ENCODE results near the gene GBX1.

Gene GBX1

DNA sequence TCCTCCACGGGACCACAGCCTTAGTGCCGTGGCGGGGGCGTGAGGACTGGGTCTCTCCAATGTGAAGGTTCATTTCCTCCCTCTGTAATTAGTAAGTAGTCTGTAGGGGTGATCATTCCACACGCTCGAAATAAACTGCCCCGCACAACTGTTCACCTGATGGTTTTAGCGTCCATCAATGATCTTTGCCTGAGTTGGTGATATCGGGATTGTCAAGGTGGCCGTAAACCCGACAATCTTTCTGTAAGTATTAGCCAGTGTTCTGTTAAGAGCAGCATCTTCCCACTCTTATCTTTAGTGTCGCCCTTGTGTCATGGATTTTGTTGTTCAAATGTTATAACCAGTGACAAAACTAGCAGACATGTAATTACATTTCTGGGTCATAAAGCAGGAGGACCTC is 63.5 kb downstream of the GBX1 start:
- H3K4me1 ChIP-seq (ENCODE audit: insufficient read depth, poor library complexity, severe bottlenecking), result no peaks in the 10 kb centered on the region
- no peaks in the 10 kb centered on the region; the same call in 1 of the 2 replicates for H3K36me3 ChIP-seq (ENCODE audit: low read depth)
- TF ChIP-seq CTCF (IDR thresholded peaks at IDR 0.05; ENCODE audit: poor library complexity, severe bottlenecking), result no peak
- no peak overlapping the region for H3K27ac ChIP-seq (ENCODE audit: poor library complexity, severe bottlenecking)
- no peak for ATAC-seq (ENCODE audit: low read depth)
- no peak for DNase-seq (ENCODE audit: low spot score)
- H3K4me3 ChIP-seq (ENCODE audit: severe bottlenecking), result no peak overlapping the region
- H3K27me3 ChIP-seq (ENCODE audit: insufficient read depth, poor library complexity, severe bottlenecking), result no peaks in the 10 kb centered on the region
- H3K9me3 ChIP-seq (ENCODE audit: severe bottlenecking), result no peaks in the 10 kb centered on the region

- no peak overlapping the region for H3K4me3 ChIP-seq (ENCODE audit: severe bottlenecking)
- TF ChIP-seq CTCF (IDR thresholded peaks at IDR 0.05; ENCODE audit: poor library complexity, severe bottlenecking), result no peak
- H3K27ac ChIP-seq (ENCODE audit: poor library complexity, severe bottlenecking), result no peak overlapping the region
- DNase-seq (ENCODE audit: low spot score) (no peak), ATAC-seq (ENCODE audit: low read depth) (no peak)
- no peaks in the 10 kb centered on the region for H3K27me3 ChIP-seq (ENCODE audit: insufficient read depth, poor library complexity, severe bottlenecking)
- no peaks in the 10 kb centered on the region; the same call in 1 of the 2 replicates for H3K36me3 ChIP-seq (ENCODE audit: low read depth)
- H3K9me3 ChIP-seq (ENCODE audit: severe bottlenecking), result no peaks in the 10 kb centered on the region
- no peaks in the 10 kb centered on the region for H3K4me1 ChIP-seq (ENCODE audit: insufficient read depth, poor library complexity, severe bottlenecking)
Observed at GRCh38 chr7:151102991-151103390, 64.5 kb downstream of the GBX1 start.

GRCh38 chr7:151101621-151102396 is 65.7 kb downstream of the GBX1 start:
- Histone ChIP-seq H3K9me3 (ENCODE audit: severe bottlenecking) (no peaks in the 10 kb centered on the region), H3K27ac (ENCODE audit: poor library complexity, severe bottlenecking) (no peak overlapping the region), H3K27me3 (ENCODE audit: insufficient read depth, poor library complexity, severe bottlenecking) (no peaks in the 10 kb centered on the region), H3K36me3 (ENCODE audit: low read depth) (peaks cover 5% of the 10 kb centered on the region; the same call in 1 of the 2 replicates), H3K4me3 (ENCODE audit: severe bottlenecking) (no peak overlapping the region), H3K4me1 (ENCODE audit: insufficient read depth, poor library complexity, severe bottlenecking) (no peaks in the 10 kb centered on the region)
- no peak for ATAC-seq (ENCODE audit: low read depth)
- no peak for TF ChIP-seq CTCF (IDR thresholded peaks at IDR 0.05; ENCODE audit: poor library complexity, severe bottlenecking)
- DNase-seq (ENCODE audit: low spot score), result no peak

DNA sequence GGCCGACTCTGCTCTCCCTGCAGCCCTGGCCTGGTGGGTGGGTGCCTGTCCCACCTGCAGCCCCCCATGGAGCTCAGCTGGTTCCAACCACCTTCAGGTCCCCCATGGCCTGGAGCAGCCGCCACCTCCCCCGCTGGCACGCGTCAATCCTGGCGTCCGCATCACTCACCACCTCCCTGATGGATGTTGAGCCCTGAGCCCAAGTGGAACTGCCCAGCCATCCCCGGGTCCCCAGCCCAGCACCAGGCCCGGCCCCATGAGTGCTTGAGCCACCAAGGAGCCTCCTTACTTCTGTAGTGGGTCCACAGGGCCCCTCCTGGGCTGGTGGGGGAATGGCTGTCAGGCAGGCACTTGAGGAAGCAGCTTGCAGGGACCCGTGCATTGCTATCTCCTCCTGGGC is 66.6 kb downstream of the GBX1 start:
- H3K4me1 ChIP-seq (ENCODE audit: insufficient read depth, poor library complexity, severe bottlenecking), result no peaks in the 10 kb centered on the region
- DNase-seq (ENCODE audit: low spot score), result peak; percentile 54
- H3K4me3 ChIP-seq (ENCODE audit: severe bottlenecking), result no peak overlapping the region
- H3K27me3 ChIP-seq (ENCODE audit: insufficient read depth, poor library complexity, severe bottlenecking), result no peaks in the 10 kb centered on the region
- no peak for ATAC-seq (ENCODE audit: low read depth)
- peaks cover 6% of the 10 kb centered on the region for H3K36me3 ChIP-seq (ENCODE audit: low read depth)
- H3K27ac ChIP-seq (ENCODE audit: poor library complexity, severe bottlenecking), result no peak overlapping the region
- no peaks in the 10 kb centered on the region for H3K9me3 ChIP-seq (ENCODE audit: severe bottlenecking)
- no peak for TF ChIP-seq CTCF (IDR thresholded peaks at IDR 0.05; ENCODE audit: poor library complexity, severe bottlenecking)
